Cardiac atrium fibroblast (primary cell): ENCODE measurements around the gene CENPVL1. TPM values are rescaled to one million over a fixed set of nuclear protein-coding genes. Genes with fewer than 3 reads are reported as not detected.

Experiments
- total RNA-seq: library from RNA; depleted of rRNA; stranded (reverse); fragments of >200 nt; gene quantifications from 2 replicates; pipeline ENCODE4 v1.2.3, GENCODE V29; 2015

The CENPVL1 gene
- total RNA-seq = not detected in 2 replicates

DNA sequence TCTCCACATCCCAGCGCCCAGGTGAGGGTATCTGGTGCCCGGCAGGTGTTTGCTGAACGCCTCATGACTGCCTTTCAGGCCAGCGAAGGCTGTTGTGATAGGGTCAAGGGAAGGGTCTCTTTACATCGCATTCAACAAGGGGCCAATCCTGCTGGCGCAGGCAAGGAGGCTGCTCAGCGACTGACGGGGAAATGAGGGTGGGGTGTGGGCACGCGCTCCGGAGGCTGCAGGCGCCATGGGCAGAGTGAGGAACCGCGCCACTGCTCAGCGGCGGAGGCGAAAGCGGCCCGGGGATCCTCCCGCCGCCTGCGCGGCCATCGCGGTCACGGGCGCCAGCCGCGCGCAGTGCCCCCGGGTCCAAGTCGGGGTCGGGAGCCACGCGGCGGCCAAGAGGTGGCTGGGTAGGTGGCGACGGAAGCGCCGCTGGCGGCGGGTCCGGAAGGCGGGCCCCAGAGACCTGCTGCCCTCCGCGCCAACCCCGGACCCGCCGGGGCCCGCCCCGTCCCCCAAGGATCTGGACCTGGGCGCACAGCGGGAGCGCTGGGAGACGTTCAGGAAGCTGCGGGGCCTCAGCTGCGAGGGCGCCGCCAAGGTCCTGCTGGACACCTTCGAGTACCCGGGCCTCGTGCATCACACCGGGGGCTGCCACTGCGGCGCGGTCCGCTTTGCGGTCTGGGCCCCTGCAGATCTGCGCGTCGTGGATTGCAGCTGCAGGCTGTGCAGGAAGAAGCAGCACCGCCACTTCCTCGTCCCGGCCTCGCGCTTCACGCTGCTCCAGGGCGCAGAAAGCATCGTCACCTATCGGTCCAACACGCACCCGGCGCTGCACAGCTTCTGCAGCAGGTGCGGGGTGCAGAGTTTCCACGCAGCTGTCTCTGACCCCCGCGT lies at the start of gene CENPVL1:
TSS of gene CENPVL1 (plus strand) at position 236 of the 888 bp plus-strand sequence. CDS start at position 236, 0 bp downstream.

DNA sequence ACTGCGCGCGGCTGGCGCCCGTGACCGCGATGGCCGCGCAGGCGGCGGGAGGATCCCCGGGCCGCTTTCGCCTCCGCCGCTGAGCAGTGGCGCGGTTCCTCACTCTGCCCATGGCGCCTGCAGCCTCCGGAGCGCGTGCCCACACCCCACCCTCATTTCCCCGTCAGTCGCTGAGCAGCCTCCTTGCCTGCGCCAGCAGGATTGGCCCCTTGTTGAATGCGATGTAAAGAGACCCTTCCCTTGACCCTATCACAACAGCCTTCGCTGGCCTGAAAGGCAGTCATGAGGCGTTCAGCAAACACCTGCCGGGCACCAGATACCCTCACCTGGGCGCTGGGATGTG lies 27.6 kb upstream of the CENPVL1 start, which contains the start of gene CENPVL2:
TSS of gene CENPVL2 (minus strand) at position 112 of the 343 bp plus-strand sequence. CDS start at position 112, 0 bp downstream.

DNA sequence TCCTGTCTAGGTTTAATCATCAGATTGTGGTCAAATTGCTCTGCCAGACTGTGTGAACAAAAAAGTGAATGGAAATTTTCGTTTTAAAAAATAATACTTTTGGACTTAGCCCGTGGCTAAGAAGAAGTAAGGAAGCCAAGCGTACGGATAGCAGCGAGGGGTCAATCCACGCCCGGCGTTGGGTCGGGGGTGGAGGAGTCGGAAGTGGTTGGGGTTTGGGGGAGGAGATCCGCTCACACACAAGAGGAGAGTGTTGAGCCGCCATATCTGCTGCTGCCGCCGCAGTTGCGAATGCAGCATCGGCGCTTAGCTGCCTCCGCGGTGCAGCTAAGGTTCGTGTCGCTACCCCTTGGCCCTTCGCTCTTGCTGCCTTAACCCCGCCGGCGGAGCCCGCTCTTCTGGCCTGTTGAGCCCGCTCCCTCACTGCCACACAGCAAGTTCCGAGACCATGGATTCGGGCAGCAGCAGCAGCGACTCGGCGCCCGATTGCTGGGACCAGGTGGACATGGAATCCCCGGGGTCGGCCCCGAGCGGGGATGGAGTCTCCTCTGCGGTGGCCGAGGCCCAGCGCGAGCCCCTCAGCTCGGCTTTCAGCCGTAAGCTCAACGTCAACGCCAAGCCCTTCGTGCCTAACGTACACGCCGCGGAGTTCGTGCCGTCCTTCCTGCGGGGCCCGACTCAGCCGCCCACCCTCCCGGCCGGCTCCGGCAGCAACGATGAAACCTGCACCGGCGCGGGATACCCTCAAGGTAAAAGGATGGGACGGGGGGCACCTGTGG lies 33.1 kb downstream of the CENPVL1 start, which contains the start of gene GSPT2:
TSS of gene GSPT2 (plus strand) at position 264 of the 779 bp plus-strand sequence. CDS start at position 449, 185 bp downstream.

Other genes starting within 250 kb of the CENPVL1 start
- gene NUDT11, start 213.9 kb upstream of the CENPVL1 start, total RNA-seq = 5.5 and 8.3 TPM in 2 replicates
- gene CENPVL3, start 91.6 kb upstream of the CENPVL1 start, total RNA-seq = not detected in 2 replicates
- not detected in 2 replicates for gene CENPVL2, start 27.7 kb upstream of the CENPVL1 start, total RNA-seq
- 4.5 and 10.0 TPM in 2 replicates for gene GSPT2, start 32.9 kb downstream of the CENPVL1 start, total RNA-seq
- gene MAGED1, start 183.1 kb downstream of the CENPVL1 start, total RNA-seq = 352 and 435 TPM in 2 replicates